ENCODE results near the gene ANGPT4. TPM values are rescaled to one million over a fixed set of nuclear protein-coding genes. Genes with fewer than 3 reads are reported as not detected.

ANGPT4 gene, protein sequence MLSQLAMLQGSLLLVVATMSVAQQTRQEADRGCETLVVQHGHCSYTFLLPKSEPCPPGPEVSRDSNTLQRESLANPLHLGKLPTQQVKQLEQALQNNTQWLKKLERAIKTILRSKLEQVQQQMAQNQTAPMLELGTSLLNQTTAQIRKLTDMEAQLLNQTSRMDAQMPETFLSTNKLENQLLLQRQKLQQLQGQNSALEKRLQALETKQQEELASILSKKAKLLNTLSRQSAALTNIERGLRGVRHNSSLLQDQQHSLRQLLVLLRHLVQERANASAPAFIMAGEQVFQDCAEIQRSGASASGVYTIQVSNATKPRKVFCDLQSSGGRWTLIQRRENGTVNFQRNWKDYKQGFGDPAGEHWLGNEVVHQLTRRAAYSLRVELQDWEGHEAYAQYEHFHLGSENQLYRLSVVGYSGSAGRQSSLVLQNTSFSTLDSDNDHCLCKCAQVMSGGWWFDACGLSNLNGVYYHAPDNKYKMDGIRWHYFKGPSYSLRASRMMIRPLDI
- total RNA-seq (0.21 TPM), polyA plus RNA-seq (2.0 TPM)

DNA sequence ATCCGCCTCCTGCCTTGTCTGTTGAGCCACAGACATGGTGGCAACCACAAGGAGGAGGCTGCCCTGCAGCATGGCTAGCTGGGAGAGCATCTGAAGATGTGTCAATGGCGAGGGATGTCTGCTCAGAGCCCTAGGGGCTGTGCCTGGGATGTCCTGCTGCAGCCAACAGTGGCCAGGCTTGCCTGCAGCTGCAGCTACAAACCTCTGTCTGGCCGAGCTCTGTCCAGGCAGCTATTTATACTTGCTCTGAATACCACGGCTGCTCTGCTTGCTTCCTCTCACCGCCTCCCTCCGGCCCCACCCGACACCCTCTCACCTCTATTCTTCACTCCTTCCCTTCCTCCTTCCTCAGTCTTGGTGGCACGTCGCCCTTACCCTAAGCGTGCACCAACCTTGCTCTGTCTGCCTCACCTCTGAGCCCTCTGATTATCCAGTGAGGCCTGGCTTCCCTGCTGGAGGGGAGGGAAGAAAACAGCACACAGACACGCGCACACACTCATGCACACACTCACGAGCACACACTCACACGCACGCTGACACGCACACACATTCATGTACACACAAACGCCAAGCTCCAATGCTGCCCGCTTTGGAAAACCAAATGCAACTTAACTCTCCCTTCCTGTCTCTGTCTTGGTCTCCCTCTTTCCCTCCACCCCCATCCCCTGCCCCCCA lies at the start of gene ANGPT4:
TSS of gene ANGPT4 (minus strand) at position 210 of the 675 bp plus-strand sequence. CDS start at position 90, 120 bp downstream.
- WGBS = 23% methylated on average over 18 of the region's 18 CpGs
- H3K4me1 ChIP-seq (ENCODE audit: insufficient read depth) = no peaks in the 10 kb centered on the region
- no peaks in the 10 kb centered on the region for H3K36me3 ChIP-seq (ENCODE audit: insufficient read depth)
- H3K4me3 ChIP-seq (ENCODE audit: low read depth, low read length) = no peak within 1 kb of the TSS
- H3K27ac ChIP-seq (ENCODE audit: low read depth) = no peak within 1 kb of the TSS
- no peak for DNase-seq (ENCODE audit: extremely low spot score)

DNA sequence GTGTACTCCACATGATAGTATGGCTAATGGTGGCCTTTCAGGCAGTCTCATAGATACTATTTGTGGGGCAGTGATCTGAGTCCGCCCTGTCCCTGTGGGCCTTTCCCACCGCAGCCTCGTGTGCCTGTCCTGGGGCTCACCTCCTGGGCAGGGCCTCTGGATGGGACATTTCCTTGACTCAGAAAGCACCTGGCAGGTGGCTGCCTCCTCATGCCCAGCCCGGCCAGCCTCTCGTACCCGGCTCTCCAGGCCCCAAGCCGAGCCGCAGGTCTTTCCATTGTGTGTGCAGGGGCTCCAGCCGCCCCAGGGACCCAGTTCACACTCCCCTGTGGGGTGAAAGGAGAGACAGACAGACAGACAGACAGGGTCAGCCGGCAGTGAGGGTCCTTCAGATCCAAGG lies 47.7 kb upstream of the ANGPT4 start:
- Histone ChIP-seq H3K27ac (ENCODE audit: low read depth) (no peak overlapping the region), H3K4me3 (ENCODE audit: low read depth, low read length) (no peak overlapping the region), H3K36me3 (ENCODE audit: insufficient read depth) (no peaks in the 10 kb centered on the region), H3K4me1 (ENCODE audit: insufficient read depth) (no peaks in the 10 kb centered on the region)
- WGBS = 88% methylated on average over 10 of the region's 10 CpGs
- DNase-seq (ENCODE audit: extremely low spot score) = no peak

DNA sequence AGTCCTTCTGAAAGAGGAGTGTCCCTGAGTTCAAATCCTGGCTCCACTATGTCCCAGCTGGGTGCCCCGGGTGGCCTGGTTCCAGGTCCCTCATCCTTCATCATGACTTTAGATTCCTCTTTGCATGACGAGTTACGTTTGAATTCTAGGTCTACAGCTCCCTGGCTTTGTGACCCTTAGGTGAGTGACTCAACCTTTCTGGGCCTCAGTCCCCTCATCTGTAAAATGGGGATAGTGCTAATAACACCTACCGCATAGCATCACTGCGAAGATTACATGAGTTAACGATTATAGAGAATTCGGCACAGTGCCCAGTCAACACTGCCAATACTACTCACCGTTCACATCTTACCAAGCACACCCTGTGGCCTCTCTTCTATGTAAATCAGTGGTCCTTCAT lies 46.5 kb upstream of the ANGPT4 start:
- Histone ChIP-seq H3K36me3 (ENCODE audit: insufficient read depth) (no peaks in the 10 kb centered on the region), H3K4me1 (ENCODE audit: insufficient read depth) (no peaks in the 10 kb centered on the region), H3K4me3 (ENCODE audit: low read depth, low read length) (no peak overlapping the region), H3K27ac (ENCODE audit: low read depth) (no peak overlapping the region)
- 88% methylated on average over 8 of the region's 8 CpGs for WGBS
- no peak for DNase-seq (ENCODE audit: extremely low spot score)

DNA sequence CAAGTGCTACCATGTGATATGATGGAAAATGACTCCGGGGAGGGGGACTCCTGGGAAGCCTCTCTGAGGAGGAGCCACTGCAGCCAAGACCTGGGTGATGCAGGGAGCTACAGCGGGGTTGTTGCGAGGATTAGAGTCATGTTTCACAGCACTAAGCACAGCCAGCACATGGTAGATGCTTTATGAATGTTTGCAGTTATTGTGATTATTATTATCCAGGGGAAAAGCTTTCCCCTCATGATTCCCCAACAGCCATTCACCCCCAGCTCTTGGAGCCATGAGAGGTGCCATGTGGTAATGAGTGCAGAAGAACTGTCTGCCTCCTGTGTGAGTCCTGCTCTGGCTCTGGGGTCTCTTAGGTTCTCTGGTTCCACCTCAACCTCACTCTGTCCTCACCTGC lies 46.1 kb upstream of the ANGPT4 start:
- Histone ChIP-seq H3K36me3 (ENCODE audit: insufficient read depth) (no peaks in the 10 kb centered on the region), H3K4me3 (ENCODE audit: low read depth, low read length) (no peak overlapping the region), H3K27ac (ENCODE audit: low read depth) (no peak overlapping the region), H3K4me1 (ENCODE audit: insufficient read depth) (no peaks in the 10 kb centered on the region)
- DNase-seq (ENCODE audit: extremely low spot score) = no peak
- 60% methylated on average over 3 of the region's 3 CpGs for WGBS

DNA sequence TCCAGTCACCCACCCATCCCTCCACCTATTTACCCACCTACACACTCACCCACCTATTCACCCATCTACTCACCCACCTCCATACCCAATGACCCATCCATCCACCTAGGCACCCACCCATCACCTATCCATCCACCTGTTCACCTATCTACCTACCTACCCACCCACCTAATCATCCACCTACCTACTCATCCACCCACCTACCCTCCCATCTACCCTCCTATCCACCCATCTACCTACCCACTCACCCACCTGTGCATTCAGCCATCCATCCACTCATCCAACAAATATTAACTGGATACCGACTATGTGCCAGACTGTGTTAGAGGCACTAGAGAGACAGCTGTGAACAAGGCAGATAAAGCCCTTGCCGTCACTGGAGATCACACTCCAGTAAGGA lies 45.6 kb upstream of the ANGPT4 start:
- Histone ChIP-seq H3K4me3 (ENCODE audit: low read depth, low read length) (no peak overlapping the region), H3K4me1 (ENCODE audit: insufficient read depth) (no peaks in the 10 kb centered on the region), H3K36me3 (ENCODE audit: insufficient read depth) (no peaks in the 10 kb centered on the region), H3K27ac (ENCODE audit: low read depth) (no peak overlapping the region)
- DNase-seq (ENCODE audit: extremely low spot score) = no peak
- WGBS = 58% methylated on average over 2 of the region's 2 CpGs

DNA sequence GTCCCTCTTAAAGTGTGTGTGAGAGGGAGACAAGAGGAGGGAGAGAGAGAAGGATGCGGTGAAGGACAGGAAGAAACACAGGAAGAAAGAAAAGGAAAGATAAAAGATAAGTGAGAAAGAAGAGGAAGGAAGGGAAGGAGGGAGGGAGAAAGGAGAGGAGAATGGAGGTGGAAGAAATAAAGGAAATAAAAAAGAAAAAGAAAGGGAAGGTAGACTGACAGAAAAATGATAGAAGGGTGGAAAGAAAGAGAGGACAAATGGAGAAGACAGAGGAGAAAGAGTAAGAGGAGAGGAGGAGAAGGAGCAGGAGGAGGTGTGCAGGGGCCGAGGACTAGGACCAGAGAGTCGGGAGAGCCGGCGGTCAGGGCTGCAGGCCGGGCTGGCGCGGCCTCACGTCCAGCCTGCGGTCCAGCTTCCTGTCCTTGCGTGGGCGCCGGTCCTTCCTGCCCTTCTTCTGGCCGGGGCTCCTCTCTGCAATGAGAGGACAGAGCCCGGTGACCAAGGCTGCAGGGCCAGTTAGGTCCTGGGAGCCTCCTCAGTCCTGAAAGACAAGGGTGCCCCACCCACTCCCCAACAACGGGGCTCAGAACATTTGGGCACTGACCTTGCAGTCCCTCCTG lies 44.0 kb upstream of the ANGPT4 start:
- 78% methylated on average over 16 of the region's 16 CpGs for WGBS
- Histone ChIP-seq H3K4me3 (ENCODE audit: low read depth, low read length) (no peak overlapping the region), H3K4me1 (ENCODE audit: insufficient read depth) (no peaks in the 10 kb centered on the region), H3K27ac (ENCODE audit: low read depth) (no peak overlapping the region), H3K36me3 (ENCODE audit: insufficient read depth) (no peaks in the 10 kb centered on the region)
- DNase-seq (ENCODE audit: extremely low spot score) = no peak

DNA sequence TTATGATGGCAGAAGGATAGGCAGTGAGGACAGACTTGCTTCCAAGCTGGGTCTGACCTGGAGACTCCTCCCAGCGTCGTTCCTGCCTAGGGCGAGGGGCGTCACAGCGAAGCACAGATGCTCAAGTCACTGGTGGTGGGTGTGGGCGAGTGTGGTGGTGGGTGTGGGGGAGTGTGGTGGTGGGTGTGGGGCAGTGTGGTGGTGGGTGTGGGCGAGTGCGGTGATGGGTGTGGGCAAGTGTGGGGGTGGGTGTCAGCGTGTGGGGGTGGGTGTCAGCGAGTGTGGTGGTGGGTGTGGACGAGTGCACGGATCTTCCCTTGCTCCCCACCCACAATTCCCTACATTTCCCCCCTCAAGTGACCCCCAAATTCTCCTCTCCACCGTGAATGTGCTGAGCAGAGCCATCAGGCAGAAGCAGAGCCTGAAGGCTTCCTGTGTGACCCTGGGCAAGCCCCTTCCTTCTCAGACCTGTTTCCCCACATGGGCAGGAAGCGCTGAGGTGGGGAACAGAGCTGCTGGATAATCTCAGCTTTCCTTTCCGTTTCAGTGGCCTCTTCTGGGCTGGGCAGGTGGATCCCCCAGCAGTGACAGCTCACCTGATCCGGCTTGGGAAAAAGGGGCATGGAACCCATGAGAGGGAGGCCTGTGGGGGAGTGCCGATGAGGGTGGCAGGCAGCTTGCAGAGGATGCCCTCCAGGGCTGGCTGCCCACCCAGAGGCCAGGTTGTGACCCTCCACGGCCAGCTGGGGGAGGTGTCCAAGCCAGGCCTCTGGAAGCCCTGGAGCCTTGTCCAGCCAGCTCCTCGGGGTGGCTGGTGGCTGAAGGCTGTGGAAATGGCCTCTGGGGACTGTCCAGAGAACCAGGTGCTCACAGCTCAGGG lies 43.0 kb upstream of the ANGPT4 start:
- H3K27ac ChIP-seq (ENCODE audit: low read depth) = no peak overlapping the region

DNA sequence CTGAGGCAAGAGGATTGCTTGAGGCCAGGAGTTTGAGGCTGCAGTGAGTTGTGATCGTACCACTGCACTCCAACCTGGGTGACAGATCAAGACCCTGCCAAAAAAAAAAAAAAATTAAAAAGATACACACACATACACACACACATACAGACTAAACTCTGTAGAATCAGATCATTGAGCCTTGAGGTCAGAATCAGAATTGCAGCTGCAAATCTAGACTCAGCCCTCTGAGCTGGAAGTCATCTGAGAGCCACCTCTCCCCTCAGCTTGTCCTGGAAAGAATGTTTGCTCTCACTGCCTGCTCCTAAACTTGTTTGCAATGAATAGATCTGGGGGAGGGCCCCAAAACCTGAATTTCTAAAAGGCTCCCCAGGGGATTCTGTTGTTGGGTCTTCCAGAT lies 41.4 kb upstream of the ANGPT4 start:
- Histone ChIP-seq H3K4me3 (ENCODE audit: low read depth, low read length) (no peak overlapping the region), H3K27ac (ENCODE audit: low read depth) (no peak overlapping the region)
- DNase-seq (ENCODE audit: extremely low spot score) = no peak

More for the DNA sequence above, 43.0 kb upstream of the ANGPT4 start:
- Histone ChIP-seq H3K4me3 (ENCODE audit: low read depth, low read length) (no peak overlapping the region), H3K36me3 (ENCODE audit: insufficient read depth) (no peaks in the 10 kb centered on the region), H3K4me1 (ENCODE audit: insufficient read depth) (no peaks in the 10 kb centered on the region)
- 60% methylated on average over 19 of the region's 19 CpGs for WGBS
- no peak for DNase-seq (ENCODE audit: extremely low spot score)

DNA sequence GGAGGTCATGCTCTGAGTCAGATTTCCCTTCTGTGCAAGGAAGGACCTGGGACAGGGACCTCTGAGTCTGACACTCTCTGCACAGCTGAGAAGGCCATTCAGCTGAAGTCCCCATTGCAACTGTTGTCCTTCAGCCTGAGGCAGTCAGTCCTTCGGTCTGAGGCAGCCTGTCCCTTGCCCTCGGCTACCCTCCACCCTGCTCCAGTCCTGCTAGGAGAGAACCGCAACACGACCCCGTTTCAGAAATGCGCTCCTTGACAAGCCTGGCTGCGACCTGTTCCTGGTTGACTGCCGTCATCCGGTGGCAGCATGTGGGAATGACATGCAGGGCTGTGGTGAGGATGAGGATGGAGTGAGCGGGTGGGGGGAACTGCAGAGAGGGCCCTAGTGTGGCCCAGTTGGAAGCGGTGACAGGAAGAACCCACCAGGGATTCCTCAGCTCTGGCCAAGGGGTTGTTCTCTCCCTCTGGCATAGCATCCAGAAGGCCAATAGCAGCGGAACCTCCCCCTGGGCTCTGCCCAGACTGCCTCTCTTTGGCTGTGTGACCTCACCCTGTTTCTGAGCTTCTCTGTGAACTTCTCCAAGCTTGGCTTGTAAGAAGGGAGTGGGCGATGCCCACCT lies 40.3 kb upstream of the ANGPT4 start:
- no peak overlapping the region for H3K4me3 ChIP-seq (ENCODE audit: low read depth, low read length)
- no peak for DNase-seq (ENCODE audit: extremely low spot score)
- WGBS = 13% methylated on average over 13 of the region's 13 CpGs
- no peaks in the 10 kb centered on the region for H3K36me3 ChIP-seq (ENCODE audit: insufficient read depth)
- no peak overlapping the region for H3K27ac ChIP-seq (ENCODE audit: low read depth)
- H3K4me1 ChIP-seq (ENCODE audit: insufficient read depth) = no peaks in the 10 kb centered on the region

More for the DNA sequence above, 41.4 kb upstream of the ANGPT4 start:
- WGBS = 76% methylated on average over 1 of the region's 1 CpG
- H3K36me3 ChIP-seq (ENCODE audit: insufficient read depth) = no peaks in the 10 kb centered on the region
- no peaks in the 10 kb centered on the region for H3K4me1 ChIP-seq (ENCODE audit: insufficient read depth)

DNA sequence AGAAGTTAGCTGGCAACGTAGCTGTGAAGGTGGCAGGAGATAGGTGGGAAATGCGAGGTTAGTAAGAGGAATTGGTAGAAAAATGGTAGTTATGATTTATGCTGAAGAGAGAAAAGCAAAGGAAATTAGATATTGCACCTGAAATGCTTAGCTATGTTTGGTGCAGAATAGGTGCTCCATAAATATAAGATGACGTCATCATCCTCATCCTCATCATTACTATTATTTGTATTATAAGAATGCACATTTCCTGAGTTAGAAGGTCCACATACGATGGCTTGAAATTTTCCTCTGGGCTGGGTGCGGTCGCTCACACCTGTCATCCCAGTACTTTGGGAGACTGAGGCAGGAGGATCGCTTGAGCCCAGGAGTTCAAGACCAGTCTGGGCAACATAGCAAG lies 39.5 kb upstream of the ANGPT4 start:
- Histone ChIP-seq H3K4me3 (ENCODE audit: low read depth, low read length) (no peak overlapping the region), H3K36me3 (ENCODE audit: insufficient read depth) (no peaks in the 10 kb centered on the region), H3K27ac (ENCODE audit: low read depth) (no peak overlapping the region), H3K4me1 (ENCODE audit: insufficient read depth) (no peaks in the 10 kb centered on the region)
- DNase-seq (ENCODE audit: extremely low spot score) = no peak
- 88% methylated on average over 7 of the region's 7 CpGs for WGBS

DNA sequence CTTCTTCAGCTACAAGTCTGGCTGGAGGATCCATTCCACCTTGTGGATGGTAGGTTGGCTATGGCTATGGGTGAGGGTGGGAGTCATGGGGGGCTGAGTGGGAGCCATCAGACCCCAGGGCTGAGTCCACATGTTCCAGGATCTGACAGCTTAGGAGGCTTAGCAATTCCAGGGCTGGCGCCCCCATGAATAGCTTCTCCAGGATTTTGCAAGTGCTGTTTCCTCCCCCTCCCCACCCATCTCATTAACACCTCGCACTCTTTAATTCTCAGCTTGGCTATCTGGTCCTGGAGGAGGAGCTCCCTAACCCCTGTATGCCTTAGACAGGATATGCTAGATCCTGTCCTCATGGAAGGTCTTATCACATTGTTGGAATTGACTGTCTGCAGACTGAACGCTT lies 39.0 kb upstream of the ANGPT4 start:
- no peak for DNase-seq (ENCODE audit: extremely low spot score)
- no peaks in the 10 kb centered on the region for H3K36me3 ChIP-seq (ENCODE audit: insufficient read depth)
- H3K27ac ChIP-seq (ENCODE audit: low read depth) = no peak overlapping the region
- H3K4me3 ChIP-seq (ENCODE audit: low read depth, low read length) = no peak overlapping the region
- 45% methylated on average over 3 of the region's 3 CpGs for WGBS
- no peaks in the 10 kb centered on the region for H3K4me1 ChIP-seq (ENCODE audit: insufficient read depth)

DNA sequence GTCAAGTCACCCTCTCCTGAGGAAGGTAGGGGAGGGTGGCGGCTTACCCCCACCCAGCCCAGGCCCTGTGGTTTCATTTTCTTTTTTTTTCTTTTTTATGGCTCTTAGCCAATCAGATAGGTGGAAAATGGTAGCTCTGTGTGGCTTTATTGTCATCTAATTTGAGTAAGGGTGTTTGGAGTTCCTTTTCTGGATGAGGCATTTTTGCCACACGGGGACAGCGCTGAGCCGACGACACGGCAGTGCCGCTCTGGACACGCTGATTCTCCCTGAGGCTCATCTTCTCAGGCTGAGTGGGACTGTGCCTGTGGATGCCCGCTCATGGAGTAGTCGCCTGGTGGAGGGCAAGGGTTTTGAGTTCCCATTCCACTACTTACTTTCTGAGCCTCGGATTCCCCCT lies 37.6 kb upstream of the ANGPT4 start:
- no peak overlapping the region for H3K27ac ChIP-seq (ENCODE audit: low read depth)
- H3K4me3 ChIP-seq (ENCODE audit: low read depth, low read length) = no peak overlapping the region
- no peaks in the 10 kb centered on the region for H3K36me3 ChIP-seq (ENCODE audit: insufficient read depth)
- no peaks in the 10 kb centered on the region for H3K4me1 ChIP-seq (ENCODE audit: insufficient read depth)
- no peak for DNase-seq (ENCODE audit: extremely low spot score)
- WGBS = 46% methylated on average over 11 of the region's 11 CpGs
